Cardiac fibroblast (primary cell): ENCODE results near the gene SKAP1.

Experiments used
- DNase-seq, 2 donors: peaks; one replicate each; pipeline versions ENCODE4 v3.0.0 to v3.0.0-alpha.2; 2010; ENCODE audit warnings: low read depth in 2 of 2
- H3K4me3 ChIP-seq, 2 donors: replicated peaks in 1 of 2; 1 replicate in 1 of 2; 2 replicates in 1 of 2; pipeline ENCODE4 v1.5.1; 2011; ENCODE audit warnings: low read depth in 2 of 2, low read length in 2 of 2, mild to moderate bottlenecking in 2 of 2, moderate library complexity in 1 of 2
- TF ChIP-seq, protein P1 (sequence below): IDR thresholded peaks from one replicate; pipeline ENCODE4 v1.5.1; 2011; ENCODE audit warnings: low read depth, mild to moderate bottlenecking, low read length, inconsistent platforms

SKAP1 gene

DNA sequence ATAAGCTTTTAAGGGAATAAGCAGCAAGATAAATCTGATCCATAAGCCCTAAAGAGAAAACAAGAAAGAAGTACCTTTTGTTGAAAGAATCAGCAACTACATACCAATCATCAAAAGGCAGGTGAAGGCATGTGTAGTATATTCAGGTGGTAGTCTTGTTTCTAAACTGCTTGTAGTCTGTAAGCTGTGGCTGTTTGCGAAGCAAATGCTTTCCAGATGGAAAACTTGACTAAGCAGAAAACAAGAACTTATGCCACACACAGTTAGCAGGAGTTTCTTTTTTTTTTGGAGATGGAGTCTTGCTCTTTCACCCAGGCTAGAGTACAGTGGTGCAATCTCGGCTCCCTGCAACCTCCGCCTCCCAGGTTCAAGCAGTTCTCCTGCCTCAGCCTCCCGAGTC lies 334.4 kb downstream of the SKAP1 start:
- no peak for DNase-seq
- TF ChIP-seq, protein P1, sequence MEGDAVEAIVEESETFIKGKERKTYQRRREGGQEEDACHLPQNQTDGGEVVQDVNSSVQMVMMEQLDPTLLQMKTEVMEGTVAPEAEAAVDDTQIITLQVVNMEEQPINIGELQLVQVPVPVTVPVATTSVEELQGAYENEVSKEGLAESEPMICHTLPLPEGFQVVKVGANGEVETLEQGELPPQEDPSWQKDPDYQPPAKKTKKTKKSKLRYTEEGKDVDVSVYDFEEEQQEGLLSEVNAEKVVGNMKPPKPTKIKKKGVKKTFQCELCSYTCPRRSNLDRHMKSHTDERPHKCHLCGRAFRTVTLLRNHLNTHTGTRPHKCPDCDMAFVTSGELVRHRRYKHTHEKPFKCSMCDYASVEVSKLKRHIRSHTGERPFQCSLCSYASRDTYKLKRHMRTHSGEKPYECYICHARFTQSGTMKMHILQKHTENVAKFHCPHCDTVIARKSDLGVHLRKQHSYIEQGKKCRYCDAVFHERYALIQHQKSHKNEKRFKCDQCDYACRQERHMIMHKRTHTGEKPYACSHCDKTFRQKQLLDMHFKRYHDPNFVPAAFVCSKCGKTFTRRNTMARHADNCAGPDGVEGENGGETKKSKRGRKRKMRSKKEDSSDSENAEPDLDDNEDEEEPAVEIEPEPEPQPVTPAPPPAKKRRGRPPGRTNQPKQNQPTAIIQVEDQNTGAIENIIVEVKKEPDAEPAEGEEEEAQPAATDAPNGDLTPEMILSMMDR, result no peak
- H3K4me3 ChIP-seq, result no peak overlapping the region

GRCh38 chr17:48093341-48094045 lies 336.5 kb downstream of the SKAP1 start:
- TF ChIP-seq, protein P1, result no peak
- H3K4me3 ChIP-seq, result no peak overlapping the region
- DNase-seq, result no peak

- DNase-seq, result no peak
- no peak overlapping the region for H3K4me3 ChIP-seq
- TF ChIP-seq, protein P1, result no peak
These were observed 345.1 kb downstream of the SKAP1 start for GRCh38 chr17:48084932-48085331.
